Type B pancreatic cell (in vitro differentiated cells): ENCODE data around the gene LARP7. TPM values are rescaled to one million over a fixed set of nuclear protein-coding genes. Genes with fewer than 3 reads are reported as not detected.
"Not testable (repeated sequence)": the region's sequence is repeated elsewhere in the genome, so short reads cannot be mapped to it uniquely, and the experiment has no call there.

Source experiments
- DNase-seq: peaks from one replicate; pipeline ENCODE4 v3.0.0; 2021; ENCODE audit warnings: mixed read lengths; ENCODE audit not compliant: unreplicated experiment; ENCODE audit errors: extremely low spot score
- H3K27ac Mint-ChIP-seq: 2 replicates; pipeline ENCODE4 v1.8.0; 2021; ENCODE audit warnings: mild to moderate bottlenecking, mixed read lengths
- H3K27me3 Mint-ChIP-seq: 2 replicates; pipeline ENCODE4 v1.8.0; 2021; ENCODE audit warnings: mixed read lengths
- H3K36me3 Mint-ChIP-seq: 2 replicates; pipeline ENCODE4 v1.8.0; 2021; ENCODE audit warnings: mixed read lengths
- H3K4me1 Mint-ChIP-seq: one replicate; pipeline ENCODE4 v1.8.0; 2021; ENCODE audit warnings: mixed read lengths; ENCODE audit not compliant: unreplicated experiment
- H3K4me3 Mint-ChIP-seq: 2 replicates; pipeline ENCODE4 v1.8.0; 2021; ENCODE audit warnings: mild to moderate bottlenecking, mixed read lengths
- H3K9me3 Mint-ChIP-seq: 2 replicates; pipeline ENCODE4 v1.8.0; 2021; ENCODE audit warnings: mixed read lengths
- microRNA-seq: library from miRNA; unstranded; fragments of <30 nt; microRNA quantifications from one replicate; pipeline ENCODE4, GENCODE V29; 2020
- total RNA-seq: library from RNA; stranded (reverse); gene quantifications from 2 replicates; pipeline ENCODE4 v1.2.1, GENCODE V29; 2021; ENCODE audit warnings: low replicate concordance
- TF ChIP-seq, protein P1 (sequence below): fragments of 200-600 bp; sonication (generic); conservative IDR thresholded peaks from 2 replicates; pipeline ENCODE4 v1.5.0; 2021; ENCODE audit warnings: antibody characterized with exemption, mild to moderate bottlenecking

Gene LARP7
- total RNA-seq, 1 donor from 2014 or later: 43.5 TPM

DNA sequence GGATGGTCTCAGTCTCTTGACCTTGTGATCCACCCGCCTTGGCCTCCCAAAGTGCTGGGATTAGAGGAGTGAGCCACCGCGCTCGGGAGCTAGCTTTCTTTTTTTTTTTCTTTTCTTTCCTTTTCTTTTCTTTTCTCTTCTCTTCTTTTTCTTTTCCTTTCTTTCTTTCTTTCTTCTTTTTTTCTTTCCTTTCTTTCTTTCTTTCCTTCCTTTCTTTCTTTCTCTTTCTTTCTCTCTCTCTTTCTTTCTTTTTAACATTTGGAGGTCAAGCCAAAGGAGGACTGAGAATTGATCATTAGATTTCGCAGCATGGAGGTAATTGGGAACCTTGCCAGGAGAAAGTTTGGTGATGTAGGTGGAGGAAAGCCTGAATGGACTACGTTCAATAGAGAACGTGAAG is 67.4 kb downstream of the LARP7 start:
- H3K4me1 Mint-ChIP-seq: peaks cover 13% of the 10 kb centered on the region
- H3K4me3 Mint-ChIP-seq: peak overlapping the region; percentile 89
- TF ChIP-seq, protein P1, sequence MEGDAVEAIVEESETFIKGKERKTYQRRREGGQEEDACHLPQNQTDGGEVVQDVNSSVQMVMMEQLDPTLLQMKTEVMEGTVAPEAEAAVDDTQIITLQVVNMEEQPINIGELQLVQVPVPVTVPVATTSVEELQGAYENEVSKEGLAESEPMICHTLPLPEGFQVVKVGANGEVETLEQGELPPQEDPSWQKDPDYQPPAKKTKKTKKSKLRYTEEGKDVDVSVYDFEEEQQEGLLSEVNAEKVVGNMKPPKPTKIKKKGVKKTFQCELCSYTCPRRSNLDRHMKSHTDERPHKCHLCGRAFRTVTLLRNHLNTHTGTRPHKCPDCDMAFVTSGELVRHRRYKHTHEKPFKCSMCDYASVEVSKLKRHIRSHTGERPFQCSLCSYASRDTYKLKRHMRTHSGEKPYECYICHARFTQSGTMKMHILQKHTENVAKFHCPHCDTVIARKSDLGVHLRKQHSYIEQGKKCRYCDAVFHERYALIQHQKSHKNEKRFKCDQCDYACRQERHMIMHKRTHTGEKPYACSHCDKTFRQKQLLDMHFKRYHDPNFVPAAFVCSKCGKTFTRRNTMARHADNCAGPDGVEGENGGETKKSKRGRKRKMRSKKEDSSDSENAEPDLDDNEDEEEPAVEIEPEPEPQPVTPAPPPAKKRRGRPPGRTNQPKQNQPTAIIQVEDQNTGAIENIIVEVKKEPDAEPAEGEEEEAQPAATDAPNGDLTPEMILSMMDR: no peak
- H3K27me3 Mint-ChIP-seq: peaks cover 74% of the 10 kb centered on the region
- H3K27ac Mint-ChIP-seq: no peak overlapping the region
- H3K9me3 Mint-ChIP-seq: no peaks in the 10 kb centered on the region
- no peak for DNase-seq
- no peaks in the 10 kb centered on the region for H3K36me3 Mint-ChIP-seq

DNA sequence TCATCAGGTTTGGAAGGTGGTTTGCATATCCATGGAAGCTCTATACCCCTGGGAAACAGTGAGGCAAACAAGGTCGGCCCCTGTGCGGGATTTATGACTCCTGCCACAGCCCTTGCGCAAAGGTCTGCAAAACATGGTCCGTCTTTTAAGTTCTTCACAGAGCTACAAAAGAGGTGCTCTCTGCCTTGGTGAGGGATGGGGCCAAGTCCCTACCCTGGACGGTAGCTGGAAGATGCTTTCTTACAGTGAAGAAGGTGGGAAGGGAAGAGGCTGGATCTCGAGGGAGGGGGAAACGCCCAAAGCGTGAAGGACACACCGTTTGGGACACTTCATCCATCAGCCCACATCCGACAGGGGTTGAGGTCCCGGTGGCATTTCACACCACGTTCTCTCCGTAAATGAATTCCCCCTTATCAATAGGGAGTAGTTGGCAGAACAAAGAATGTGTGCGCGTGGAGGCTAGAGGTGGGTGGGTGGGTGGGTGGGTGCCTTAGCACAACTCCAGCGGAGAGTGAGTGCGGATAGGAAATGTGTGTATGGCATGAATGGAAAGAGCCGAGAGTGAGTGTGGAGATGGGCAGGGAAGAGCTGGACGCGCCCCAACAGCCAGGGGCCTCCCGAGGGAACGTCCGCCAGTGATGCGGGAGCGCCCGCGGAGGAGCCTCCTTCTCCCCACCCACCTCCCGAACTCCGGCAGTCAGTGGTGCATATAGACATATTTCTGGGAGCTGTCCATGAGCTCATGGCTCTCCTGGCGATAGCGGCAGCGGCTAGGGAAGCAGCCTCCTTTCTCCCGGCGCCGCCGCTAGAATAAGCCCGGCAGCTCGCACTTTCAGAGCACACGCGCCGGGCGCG is 68.3 kb downstream of the LARP7 start:
- Mint-ChIP-seq H3K27me3 (peaks cover 74% of the 10 kb centered on the region), H3K4me3 (peak overlapping the region; percentile 89), H3K9me3 (no peaks in the 10 kb centered on the region), H3K27ac (no peak overlapping the region), H3K4me1 (peaks cover 13% of the 10 kb centered on the region), H3K36me3 (no peaks in the 10 kb centered on the region)
- DNase-seq: peak; percentile 69
- TF ChIP-seq, protein P1: no peak

DNA sequence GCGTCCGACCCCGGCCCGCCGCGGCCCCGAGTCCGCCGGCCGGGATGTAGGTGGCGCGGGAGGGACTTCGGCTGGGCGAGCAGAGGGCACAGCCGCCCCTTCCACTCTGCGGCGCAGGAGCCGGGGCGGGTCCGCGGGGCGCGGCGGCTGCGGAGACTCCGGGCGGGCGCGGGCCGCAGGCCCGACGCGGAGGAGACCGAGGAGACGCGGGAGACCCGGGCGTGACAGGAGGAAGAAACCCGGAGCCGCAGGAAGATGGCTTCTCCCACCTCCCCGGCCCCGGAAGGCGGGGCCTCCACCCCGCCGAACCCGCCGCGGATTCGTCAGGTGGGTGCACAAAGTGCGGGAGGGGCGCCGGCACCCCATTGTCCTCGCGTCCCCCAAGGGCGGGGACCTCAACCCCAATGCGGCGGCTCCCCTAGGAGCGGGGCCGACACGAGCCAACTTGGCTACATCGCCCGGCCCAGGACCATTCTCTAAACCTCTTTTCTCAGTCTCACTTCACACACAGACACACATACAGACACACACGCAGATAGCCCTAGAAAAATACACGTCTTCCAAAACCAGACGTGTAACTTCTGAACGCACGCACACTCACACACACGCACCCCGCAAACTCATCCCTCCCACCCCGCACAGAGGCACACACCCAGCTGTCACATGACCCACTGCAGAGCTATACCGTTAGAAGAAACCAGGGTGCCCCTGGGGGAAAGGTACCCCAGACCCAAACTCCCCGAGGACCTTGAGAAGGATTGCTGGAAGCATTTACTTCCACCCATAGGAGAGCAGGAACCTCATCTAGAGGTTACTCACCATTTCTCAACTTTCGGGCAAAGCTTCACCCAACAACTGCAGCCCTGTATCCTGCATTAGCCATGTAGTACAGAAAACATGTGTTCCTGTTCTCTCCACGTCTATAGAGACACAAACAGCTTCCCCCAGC is 69.2 kb downstream of the LARP7 start:
- H3K36me3 Mint-ChIP-seq, H3K9me3 Mint-ChIP-seq, DNase-seq: not testable (repeated sequence)
- Mint-ChIP-seq H3K4me1 (peaks cover 13% of the 10 kb centered on the region), H3K27ac (peak overlapping the region; percentile 49), H3K27me3 (peaks cover 67% of the 10 kb centered on the region), H3K4me3 (peak overlapping the region; percentile 95)

DNA sequence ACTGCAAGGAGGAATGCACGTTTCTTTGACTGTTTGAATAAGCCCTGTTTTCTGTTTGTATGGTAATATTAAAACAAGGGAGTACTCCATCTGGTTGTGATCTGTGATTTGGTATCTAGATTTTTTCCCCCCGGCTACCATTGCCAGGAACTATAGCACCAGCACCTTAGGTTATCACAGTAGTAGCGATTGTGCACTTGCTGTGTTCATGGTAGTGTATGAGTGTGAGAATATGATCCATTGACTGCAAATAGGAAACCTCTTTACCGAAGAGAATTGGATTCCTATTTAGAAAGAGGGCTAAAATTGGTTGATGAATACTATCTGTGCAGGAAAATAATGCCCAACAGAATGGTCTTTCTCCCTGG is 69.9 kb downstream of the LARP7 start:
- Mint-ChIP-seq H3K9me3 (no peaks in the 10 kb centered on the region), H3K4me1 (peaks cover 13% of the 10 kb centered on the region), H3K27ac (peak overlapping the region; percentile 49), H3K4me3 (peak overlapping the region; percentile 95), H3K36me3 (no peaks in the 10 kb centered on the region), H3K27me3 (peaks cover 63% of the 10 kb centered on the region)
- DNase-seq: no peak
- TF ChIP-seq, protein P1: no peak

Small RNA genes lying within 50 kb of the gene (microRNA-seq; reads per million reads assigned to microRNA genes)
- 10,903 reads per million, percentile 96 among the genes with 10 or more reads in this experiment for gene MIR302A
- 9,668 reads per million, percentile 95 among the genes with 10 or more reads in this experiment for gene MIR302B
- 1,972 reads per million, percentile 86 among the genes with 10 or more reads in this experiment for gene MIR302C
- gene MIR302D: 4,391 reads per million, percentile 91 among the genes with 10 or more reads in this experiment
- gene MIR367: 5.5 reads per million, percentile 21 among the genes with 10 or more reads in this experiment

Other genes starting within 250 kb of the LARP7 start
- gene NEUROG2, start 121.0 kb upstream of the LARP7 start, total RNA-seq: 1.2 TPM in 1 of 2 replicates, not detected in the other
- gene ZGRF1, start 234 bp upstream of the LARP7 start, total RNA-seq: 10.8 and 24.8 TPM in 2 replicates